ENCODE measurements around the gene GREM2.

GREM2 gene

DNA sequence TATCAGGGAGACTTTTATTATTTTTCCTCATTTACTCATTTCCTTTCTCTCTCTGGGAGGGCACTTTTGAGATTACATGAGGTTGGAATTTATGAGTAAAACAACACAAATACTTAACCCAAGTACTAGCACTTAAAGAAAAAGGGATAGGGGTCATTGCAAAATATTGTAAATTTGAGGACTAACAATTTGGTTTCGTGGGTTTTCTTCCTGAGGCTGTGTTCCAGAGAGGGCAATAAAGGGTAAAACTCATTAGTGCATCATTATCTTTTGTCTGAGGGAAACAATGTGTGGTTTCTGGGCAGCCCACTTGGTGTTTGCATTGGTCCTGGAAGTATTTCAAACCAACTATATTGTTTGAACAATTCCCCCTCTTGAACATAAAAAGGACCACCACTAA is 96.5 kb downstream of the GREM2 start:
- H3K27ac ChIP-seq = no peak overlapping the region
- TF ChIP-seq ZFX (IDR thresholded peaks at IDR 0.05) = no peak
- TF ChIP-seq, protein P1, sequence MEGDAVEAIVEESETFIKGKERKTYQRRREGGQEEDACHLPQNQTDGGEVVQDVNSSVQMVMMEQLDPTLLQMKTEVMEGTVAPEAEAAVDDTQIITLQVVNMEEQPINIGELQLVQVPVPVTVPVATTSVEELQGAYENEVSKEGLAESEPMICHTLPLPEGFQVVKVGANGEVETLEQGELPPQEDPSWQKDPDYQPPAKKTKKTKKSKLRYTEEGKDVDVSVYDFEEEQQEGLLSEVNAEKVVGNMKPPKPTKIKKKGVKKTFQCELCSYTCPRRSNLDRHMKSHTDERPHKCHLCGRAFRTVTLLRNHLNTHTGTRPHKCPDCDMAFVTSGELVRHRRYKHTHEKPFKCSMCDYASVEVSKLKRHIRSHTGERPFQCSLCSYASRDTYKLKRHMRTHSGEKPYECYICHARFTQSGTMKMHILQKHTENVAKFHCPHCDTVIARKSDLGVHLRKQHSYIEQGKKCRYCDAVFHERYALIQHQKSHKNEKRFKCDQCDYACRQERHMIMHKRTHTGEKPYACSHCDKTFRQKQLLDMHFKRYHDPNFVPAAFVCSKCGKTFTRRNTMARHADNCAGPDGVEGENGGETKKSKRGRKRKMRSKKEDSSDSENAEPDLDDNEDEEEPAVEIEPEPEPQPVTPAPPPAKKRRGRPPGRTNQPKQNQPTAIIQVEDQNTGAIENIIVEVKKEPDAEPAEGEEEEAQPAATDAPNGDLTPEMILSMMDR (conservative IDR thresholded peaks at IDR 0.05) = no peak

DNA sequence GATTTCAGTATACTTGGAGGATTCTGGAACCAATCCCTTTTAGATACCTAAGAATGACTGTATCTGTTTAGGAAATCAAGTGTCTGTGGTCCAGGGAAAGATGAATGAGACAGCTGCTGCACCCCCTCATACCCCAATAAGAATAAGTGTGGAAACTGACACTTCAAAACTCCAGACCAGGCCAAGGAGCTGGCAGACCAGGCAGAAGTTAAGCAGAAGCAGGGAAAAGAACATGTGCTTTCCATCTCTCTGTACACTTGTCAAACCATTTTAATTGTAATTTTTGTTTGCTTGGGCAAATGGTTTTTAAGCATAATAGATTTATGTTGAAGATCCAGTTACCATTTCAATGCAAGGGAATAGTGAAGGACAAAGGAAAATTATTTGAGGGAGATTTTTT is 100.2 kb downstream of the GREM2 start:
- TF ChIP-seq, protein P1 (conservative IDR thresholded peaks at IDR 0.05) = no peak
- TF ChIP-seq ZFX (IDR thresholded peaks at IDR 0.05) = no peak
- H3K27ac ChIP-seq = no peak overlapping the region

DNA sequence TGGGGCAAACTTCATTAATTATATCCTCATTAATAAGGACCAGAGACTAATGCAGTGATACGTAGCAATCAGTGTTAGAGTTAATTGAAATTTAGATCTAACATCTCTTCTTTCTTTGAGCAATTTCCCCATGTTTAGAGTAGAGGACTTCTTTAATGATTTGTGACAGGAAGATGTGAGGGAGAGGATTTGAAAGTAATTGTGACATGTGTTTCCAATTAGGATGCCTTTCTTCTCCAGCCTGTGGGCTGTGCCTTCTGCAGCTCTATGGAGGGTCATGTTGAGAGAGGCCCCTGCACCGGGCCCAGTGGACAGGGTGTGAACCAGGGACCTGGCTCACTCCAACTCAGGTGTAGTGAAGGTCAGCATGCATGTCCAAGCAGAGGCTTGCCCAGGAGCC is 103.0 kb downstream of the GREM2 start:
- no peak overlapping the region for H3K27ac ChIP-seq
- TF ChIP-seq, protein P1 (conservative IDR thresholded peaks at IDR 0.05) = no peak
- TF ChIP-seq ZFX (IDR thresholded peaks at IDR 0.05) = no peak

- H3K27ac ChIP-seq = no peak overlapping the region
- TF ChIP-seq ZFX (IDR thresholded peaks at IDR 0.05) = no peak
- TF ChIP-seq, protein P1 (conservative IDR thresholded peaks at IDR 0.05) = no peak
Observed at GRCh38 chr1:240508201-240508600, 103.8 kb downstream of the GREM2 start.

DNA sequence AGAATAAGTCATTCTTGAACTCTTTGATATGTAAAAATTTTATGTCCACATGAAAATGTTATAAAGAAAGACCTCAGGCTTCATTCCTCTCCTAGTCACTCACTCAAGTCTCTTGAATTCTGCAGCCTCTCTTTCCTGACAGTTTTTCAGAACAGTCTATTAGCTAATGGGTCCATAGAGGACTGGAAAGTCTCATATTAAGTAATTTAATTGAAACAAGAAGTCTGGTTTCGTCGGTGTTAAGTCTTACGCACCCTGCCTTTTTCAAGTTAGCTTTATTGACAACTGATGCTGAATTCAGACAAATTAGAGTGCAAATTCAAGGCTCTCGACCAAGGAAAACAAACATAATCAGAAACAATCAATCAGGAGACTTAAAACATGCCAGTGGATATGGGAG is 105.8 kb downstream of the GREM2 start:
- no peak overlapping the region for H3K27ac ChIP-seq

GRCh38 chr1:240503558-240503957 is 108.4 kb downstream of the GREM2 start:
- TF ChIP-seq, protein P1 (conservative IDR thresholded peaks at IDR 0.05) = no peak
- no peak for TF ChIP-seq ZFX (IDR thresholded peaks at IDR 0.05)

More for the DNA sequence above, 105.8 kb downstream of the GREM2 start:
- TF ChIP-seq, protein P1 (conservative IDR thresholded peaks at IDR 0.05) = no peak
- TF ChIP-seq ZFX (IDR thresholded peaks at IDR 0.05) = no peak

DNA sequence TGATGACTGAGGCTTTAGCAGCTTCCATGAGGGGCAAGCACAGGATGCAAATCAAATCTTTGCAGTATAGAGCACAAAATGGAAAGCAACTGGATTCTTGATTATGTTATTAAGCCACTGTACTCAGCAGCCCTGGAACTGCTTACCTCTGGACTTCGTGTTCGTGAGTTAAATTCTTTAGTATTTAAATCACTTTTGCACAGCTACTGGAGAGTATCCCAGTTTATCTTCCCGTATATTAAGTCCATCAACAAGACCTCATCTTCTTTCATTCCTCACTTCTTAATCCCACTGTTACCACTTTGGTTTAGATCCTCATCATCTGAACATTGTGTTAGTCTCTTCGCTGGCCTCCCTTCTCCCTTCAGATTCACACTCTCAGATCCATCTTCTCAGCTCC is 108.9 kb downstream of the GREM2 start:
- TF ChIP-seq ZFX (IDR thresholded peaks at IDR 0.05) = no peak
- TF ChIP-seq, protein P1 (conservative IDR thresholded peaks at IDR 0.05) = no peak
- H3K27ac ChIP-seq = no peak overlapping the region

More at GRCh38 chr1:240503558-240503957, 108.4 kb downstream of the GREM2 start:
- H3K27ac ChIP-seq = no peak overlapping the region

Measured in C4-2B (cell line).